H9 (cell line): ENCODE measurements around the gene SYNE2. TPM values are rescaled to one million over a fixed set of nuclear protein-coding genes. Genes with fewer than 3 reads are reported as not detected.

Experiments
- DNase-seq: peaks from one replicate; pipeline ENCODE4 v3.0.0-alpha.2; 2017
- H2AFZ ChIP-seq: one replicate; pipeline ENCODE4 v1.6.1; 2013; ENCODE audit warnings: mild to moderate bottlenecking, low read length, control low read depth, moderate library complexity
- H2AK5ac ChIP-seq: 2 replicates; pipeline ENCODE4 v1.6.1; 2013; ENCODE audit warnings: low read length, control low read depth, mixed read lengths; ENCODE audit not compliant: insufficient read length
- H2BK120ac ChIP-seq: one replicate; pipeline ENCODE4 v1.6.1; 2013; ENCODE audit warnings: low read depth, mild to moderate bottlenecking, low read length, control low read depth, inconsistent platforms; ENCODE audit not compliant: poor library complexity, severe bottlenecking
- H2BK12ac ChIP-seq: 2 replicates; pipeline ENCODE4 v1.6.1; 2013; ENCODE audit warnings: low read length, control low read depth, mixed read lengths, low read depth; ENCODE audit not compliant: insufficient read length
- H2BK15ac ChIP-seq: 2 replicates; pipeline ENCODE4 v1.6.1; 2013; ENCODE audit warnings: low read depth, low read length, control low read depth
- H2BK20ac ChIP-seq: one replicate; pipeline ENCODE4 v1.6.1; 2013; ENCODE audit warnings: low read depth, mild to moderate bottlenecking, low read length, control low read depth, inconsistent platforms; ENCODE audit not compliant: poor library complexity, severe bottlenecking
- H2BK5ac ChIP-seq: 2 replicates; pipeline ENCODE4 v1.6.1; 2013; ENCODE audit warnings: low read length, control low read depth, mixed read lengths; ENCODE audit not compliant: insufficient read length
- H3K14ac ChIP-seq: 2 replicates; pipeline ENCODE4 v1.6.1; 2013; ENCODE audit warnings: low read length, control low read depth; ENCODE audit not compliant: insufficient read depth
- H3K18ac ChIP-seq: 2 replicates; pipeline ENCODE4 v1.6.1; 2013; ENCODE audit warnings: low read depth, mild to moderate bottlenecking, mixed read lengths, low read length, control low read depth; ENCODE audit not compliant: insufficient read length
- H3K23ac ChIP-seq: 2 replicates; pipeline ENCODE4 v1.6.1; 2013; ENCODE audit warnings: low read length, control low read depth, mixed read lengths, low read depth; ENCODE audit not compliant: insufficient read length
- H3K23me2 ChIP-seq: 2 replicates; pipeline ENCODE4 v1.6.1; 2013; ENCODE audit warnings: low read depth, mild to moderate bottlenecking, mixed read lengths, low read length, control low read depth; ENCODE audit not compliant: insufficient read length, poor library complexity, severe bottlenecking
- H3K27ac ChIP-seq: 2 replicates; pipeline ENCODE4 v1.5.1; 2013; ENCODE audit warnings: low read length, control low read depth, mixed read lengths, low read depth; ENCODE audit not compliant: insufficient read length
- H3K27me3 ChIP-seq: 2 replicates; pipeline ENCODE4 v1.6.1; 2013; ENCODE audit warnings: low read length, control low read depth, inconsistent platforms; ENCODE audit not compliant: insufficient read depth
- H3K4ac ChIP-seq: 2 replicates; pipeline ENCODE4 v1.6.1; 2013; ENCODE audit warnings: low read depth, mild to moderate bottlenecking, control low read depth, inconsistent platforms, low read length, moderate library complexity
- H3K4me1 ChIP-seq: 2 replicates; pipeline ENCODE4 v1.6.1; 2013; ENCODE audit warnings: low read length, control low read depth, inconsistent platforms; ENCODE audit not compliant: insufficient read depth
- H3K4me2 ChIP-seq: 2 replicates; pipeline ENCODE4 v1.6.1; 2013; ENCODE audit warnings: low read length, control low read depth, mixed read lengths; ENCODE audit not compliant: insufficient read length, insufficient read depth
- H3K56ac ChIP-seq: 2 replicates; pipeline ENCODE4 v1.6.1; 2013; ENCODE audit warnings: low read depth, mild to moderate bottlenecking, mixed read lengths, low read length, control low read depth; ENCODE audit not compliant: insufficient read length
- H3K79me1 ChIP-seq: 2 replicates; pipeline ENCODE4 v1.6.1; 2013; ENCODE audit warnings: low read depth, mild to moderate bottlenecking, moderate library complexity, low read length, control low read depth, inconsistent platforms; ENCODE audit not compliant: insufficient read depth, poor library complexity, severe bottlenecking
- H3K79me2 ChIP-seq: 2 replicates; pipeline ENCODE4 v1.6.1; 2013; ENCODE audit warnings: low read length, control low read depth, inconsistent platforms; ENCODE audit not compliant: insufficient read depth
- H3K9ac ChIP-seq: 2 replicates; pipeline ENCODE4 v1.6.1; 2013; ENCODE audit warnings: low read length, control low read depth, mixed read lengths; ENCODE audit not compliant: insufficient read length; ENCODE audit errors: extremely low read depth
- H3K9me3 ChIP-seq: one replicate; pipeline ENCODE4 v1.6.1; 2013; ENCODE audit warnings: low read depth, low read length, inconsistent platforms; ENCODE audit not compliant: control insufficient read depth
- H3T11ph ChIP-seq: one replicate; pipeline ENCODE4 v1.6.1; 2013; ENCODE audit warnings: mild to moderate bottlenecking, low read length, control low read depth, inconsistent platforms
- H4K20me1 ChIP-seq: one replicate; pipeline ENCODE4 v1.6.1; 2013; ENCODE audit not compliant: control insufficient read depth, insufficient read length, insufficient read depth
- H4K5ac ChIP-seq: 2 replicates; pipeline ENCODE4 v1.6.1; 2013; ENCODE audit warnings: low read depth, mild to moderate bottlenecking, mixed read lengths, low read length, control low read depth; ENCODE audit not compliant: insufficient read length
- H4K8ac ChIP-seq: replicated peaks from 2 replicates; pipeline ENCODE4 v1.6.1; 2013; ENCODE audit warnings: low read length, control low read depth, mixed read lengths, low read depth; ENCODE audit not compliant: insufficient read length
- H4K91ac ChIP-seq: 2 replicates; pipeline ENCODE4 v1.6.1; 2013; ENCODE audit warnings: low read depth, mild to moderate bottlenecking, moderate library complexity, mixed read lengths, low read length, control low read depth; ENCODE audit not compliant: insufficient read length
- H3K27ac Mint-ChIP-seq, 3 experiments: 2 replicates in 2 of 3; 3 replicates in 1 of 3; pipeline ENCODE4 v1.8.0; 2020 to 2021; ENCODE audit warnings: mixed read lengths in 3 of 3, mild to moderate bottlenecking in 1 of 3, moderate library complexity in 1 of 3
- H3K27me3 Mint-ChIP-seq: 2 replicates; pipeline ENCODE4 v1.8.0; 2021; ENCODE audit warnings: low read depth, mild to moderate bottlenecking, moderate library complexity, mixed read lengths
- H3K36me3 Mint-ChIP-seq, 3 experiments: 2 replicates in 2 of 3; 3 replicates in 1 of 3; pipeline ENCODE4 v1.8.0; 2020 to 2021; ENCODE audit warnings: low read depth in 3 of 3, mixed read lengths in 3 of 3; ENCODE audit not compliant: insufficient read depth in 1 of 3
- H3K4me1 Mint-ChIP-seq, 2 experiments: 2 replicates each; pipeline ENCODE4 v1.8.0; 2020; ENCODE audit warnings: mixed read lengths in 2 of 2
- H3K4me3 Mint-ChIP-seq, 2 experiments: 2 replicates in 1 of 2; 3 replicates in 1 of 2; pipeline ENCODE4 v1.8.0; 2020 to 2021; ENCODE audit warnings: mild to moderate bottlenecking in 2 of 2, mixed read lengths in 2 of 2, moderate library complexity in 1 of 2
- H3K9me3 Mint-ChIP-seq, 2 experiments: 2 replicates in 1 of 2; 3 replicates in 1 of 2; pipeline ENCODE4 v1.8.0; 2020; ENCODE audit warnings: mild to moderate bottlenecking in 2 of 2, mixed read lengths in 2 of 2, moderate library complexity in 1 of 2
- WGBS: extraction: QIAGEN DNeasy Blood & Tissue Kit; methylation state at CpG from one replicate; pipeline ENCODE4 v1.1.7; 2013; ENCODE audit warnings: missing lambda C conversion rate, low lambda C conversion rate, mixed read lengths; ENCODE audit not compliant: insufficient read length; ENCODE audit errors: extremely low coverage; 5-methylcytosine and 5-hydroxymethylcytosine counted together
- total RNA-seq: library from RNA; stranded (reverse); gene quantifications from 2 replicates; pipeline ENCODE4 v1.2.1, GENCODE V29; 2021
- TF ChIP-seq, protein P1 (sequence below): fragments of 200-600 bp; sonication (generic); conservative IDR thresholded peaks from 3 replicates; pipeline ENCODE4 v1.8.0; 2021; ENCODE audit warnings: antibody characterized with exemption, mild to moderate bottlenecking

SYNE2 gene
- total RNA-seq, 1 experiment from 2014 or later, result 43.3 TPM

DNA sequence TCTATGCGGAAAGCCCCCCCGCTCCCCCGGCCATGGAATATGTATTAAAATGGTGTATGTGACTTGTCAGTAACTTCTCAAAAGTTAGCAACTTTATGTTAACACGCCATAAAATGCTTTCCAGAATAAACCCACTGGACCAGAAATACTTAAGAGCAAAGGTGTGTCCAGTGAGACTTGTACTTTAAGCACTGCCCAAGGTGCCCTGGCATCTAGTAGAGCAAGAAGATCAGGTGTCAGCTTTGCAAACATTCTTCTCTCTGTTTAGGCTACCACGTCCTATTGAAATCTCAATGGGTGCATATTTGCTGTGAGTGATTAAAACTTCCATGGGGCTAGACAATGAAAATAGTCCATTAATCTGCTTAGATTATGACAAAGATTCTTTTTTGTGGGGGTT lies 240.1 kb downstream of the SYNE2 start:
- no peak overlapping the region for H4K91ac ChIP-seq
- H3K4me2 ChIP-seq, result no peak overlapping the region
- Mint-ChIP-seq H3K36me3 (peaks cover 2 to 4% (median 2%) of the 10 kb centered on the region in 3 experiments; a peak in 3 of 7 replicates), H3K27ac (no peak overlapping the region; a peak in 1 of 7 replicates), H3K27me3 (no peaks in the 10 kb centered on the region), H3K9me3 (no peaks in the 10 kb centered on the region), H3K4me3 (no peak overlapping the region), H3K4me1 (peaks cover 21 to 23% of the 10 kb centered on the region in 2 experiments)
- H3T11ph ChIP-seq, result no peak overlapping the region
- no peak overlapping the region for H3K23ac ChIP-seq
- no peaks in the 10 kb centered on the region for H4K20me1 ChIP-seq
- H2BK120ac ChIP-seq, result no peak overlapping the region
- no peak overlapping the region for H2BK12ac ChIP-seq
- H4K5ac ChIP-seq, result no peak overlapping the region
- H3K9me3 ChIP-seq, result no peaks in the 10 kb centered on the region
- no peak for DNase-seq
- H2BK20ac ChIP-seq, result no peak overlapping the region
- TF ChIP-seq, protein P1, sequence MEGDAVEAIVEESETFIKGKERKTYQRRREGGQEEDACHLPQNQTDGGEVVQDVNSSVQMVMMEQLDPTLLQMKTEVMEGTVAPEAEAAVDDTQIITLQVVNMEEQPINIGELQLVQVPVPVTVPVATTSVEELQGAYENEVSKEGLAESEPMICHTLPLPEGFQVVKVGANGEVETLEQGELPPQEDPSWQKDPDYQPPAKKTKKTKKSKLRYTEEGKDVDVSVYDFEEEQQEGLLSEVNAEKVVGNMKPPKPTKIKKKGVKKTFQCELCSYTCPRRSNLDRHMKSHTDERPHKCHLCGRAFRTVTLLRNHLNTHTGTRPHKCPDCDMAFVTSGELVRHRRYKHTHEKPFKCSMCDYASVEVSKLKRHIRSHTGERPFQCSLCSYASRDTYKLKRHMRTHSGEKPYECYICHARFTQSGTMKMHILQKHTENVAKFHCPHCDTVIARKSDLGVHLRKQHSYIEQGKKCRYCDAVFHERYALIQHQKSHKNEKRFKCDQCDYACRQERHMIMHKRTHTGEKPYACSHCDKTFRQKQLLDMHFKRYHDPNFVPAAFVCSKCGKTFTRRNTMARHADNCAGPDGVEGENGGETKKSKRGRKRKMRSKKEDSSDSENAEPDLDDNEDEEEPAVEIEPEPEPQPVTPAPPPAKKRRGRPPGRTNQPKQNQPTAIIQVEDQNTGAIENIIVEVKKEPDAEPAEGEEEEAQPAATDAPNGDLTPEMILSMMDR, result no peak
- no CpG with 5 or more reads among the region's 5 CpGs for WGBS
- H3K79me1 ChIP-seq, result no peaks in the 10 kb centered on the region
- H3K14ac ChIP-seq, result no peak overlapping the region
- H2AK5ac ChIP-seq, result no peak overlapping the region
- H3K79me2 ChIP-seq, result no peaks in the 10 kb centered on the region
- no peak overlapping the region for H3K9ac ChIP-seq
- peaks cover 7% of the 10 kb centered on the region; the same call in 1 of the 2 replicates for H3K4me1 ChIP-seq
- H2BK15ac ChIP-seq, result no peak overlapping the region
- H2BK5ac ChIP-seq, result no peak overlapping the region
- H3K4ac ChIP-seq, result no peak overlapping the region
- no peaks in the 10 kb centered on the region for H3K27me3 ChIP-seq
- H4K8ac ChIP-seq, result no peak overlapping the region
- no peaks in the 10 kb centered on the region for H3K23me2 ChIP-seq
- H3K27ac ChIP-seq, result no peak overlapping the region
- no peak overlapping the region for H3K18ac ChIP-seq
- no peak overlapping the region for H2AFZ ChIP-seq
- no peak overlapping the region for H3K56ac ChIP-seq
